SU-DHL-6 (cell line): Measurements from ENCODE around the gene RAVER2.

ENCODE experiments used
- H2AFZ ChIP-seq: fragments of 200-600 bp; sonication (generic); 2 replicates; pipeline ENCODE4 v1.6.1; 2014; ENCODE audit warnings: low read depth, mild to moderate bottlenecking, moderate library complexity, mixed read lengths, antibody characterized with exemption, low read length; ENCODE audit not compliant: severe bottlenecking
- H3F3A ChIP-seq: fragments of 200-600 bp; shearing (Covaris generic); 2 replicates; pipeline ENCODE4 v1.6.0; 2016; ENCODE audit warnings: antibody characterized with exemption, mild to moderate bottlenecking; ENCODE audit not compliant: insufficient read depth
- H3K27ac ChIP-seq: fragments of 200-600 bp; sonication (generic); 2 replicates; pipeline ENCODE4 v1.5.1; 2016; ENCODE audit warnings: low read depth, mild to moderate bottlenecking, low read length, moderate library complexity, mixed read lengths
- H3K27me3 ChIP-seq: fragments of 200-600 bp; sonication (generic), shearing (Covaris generic); 2 replicates; pipeline ENCODE4 v1.6.0; 2014; ENCODE audit warnings: mild to moderate bottlenecking, low read length
- H3K36me3 ChIP-seq: fragments of 200-600 bp; sonication (generic); 2 replicates; pipeline ENCODE4 v1.6.1; 2014; ENCODE audit warnings: mild to moderate bottlenecking, low read length, mixed read lengths
- H3K4me2 ChIP-seq: fragments of 300-600, 200-600 bp; shearing (Covaris generic), sonication (generic); 2 replicates; pipeline ENCODE4 v1.6.0; 2014; ENCODE audit warnings: low read length, low read depth, mild to moderate bottlenecking; ENCODE audit not compliant: poor library complexity, severe bottlenecking
- H3K4me3 ChIP-seq: fragments of 200-600 bp; sonication (generic); 2 replicates; pipeline ENCODE4 v1.5.1; 2014; ENCODE audit warnings: antibody characterized with exemption, low read length, mild to moderate bottlenecking, mixed read lengths; ENCODE audit not compliant: insufficient read depth, poor library complexity, severe bottlenecking
- H3K79me2 ChIP-seq: fragments of 200-600 bp; sonication (generic); 2 replicates; pipeline ENCODE4 v1.6.1; 2014; ENCODE audit warnings: mild to moderate bottlenecking, low read length, moderate library complexity; ENCODE audit not compliant: insufficient read depth
- H3K9ac ChIP-seq: fragments of 200-600 bp; sonication (generic); 2 replicates; pipeline ENCODE4 v1.7.0; 2014; ENCODE audit warnings: mild to moderate bottlenecking, low read length
- H3K9me2 ChIP-seq: fragments of 200-600 bp; sonication (generic); replicated peaks from 2 replicates; pipeline ENCODE4 v1.6.1; 2014; ENCODE audit warnings: low read length; ENCODE audit not compliant: insufficient read depth
- H3K9me3 ChIP-seq: fragments of 200-600 bp; sonication (generic); 2 replicates; pipeline ENCODE4 v1.6.1; 2014; ENCODE audit warnings: low read length, mixed read lengths; ENCODE audit not compliant: insufficient read depth
- H4K20me1 ChIP-seq: fragments of 200-600 bp; sonication (generic); 2 replicates; pipeline ENCODE4 v1.6.1; 2014; ENCODE audit warnings: low read depth, mild to moderate bottlenecking, antibody characterized with exemption, low read length, moderate library complexity, mixed read lengths
- CTCF ChIP-seq: fragments of 200-600 bp; sonication (generic); IDR thresholded peaks from one replicate; pipeline ENCODE4 v1.5.1; 2017; ENCODE audit warnings: antibody characterized with exemption, mild to moderate bottlenecking, low read length, moderate library complexity; ENCODE audit not compliant: insufficient read depth, poor library complexity, severe bottlenecking
- EZH2phosphoT487 ChIP-seq: fragments of 200-600 bp; sonication (generic), shearing (Covaris generic); conservative IDR thresholded peaks from 2 replicates; pipeline ENCODE4 v1.6.1; 2018; ENCODE audit warnings: mild to moderate bottlenecking, antibody characterized with exemption, low read length, moderate library complexity, mixed read lengths

Gene RAVER2

DNA sequence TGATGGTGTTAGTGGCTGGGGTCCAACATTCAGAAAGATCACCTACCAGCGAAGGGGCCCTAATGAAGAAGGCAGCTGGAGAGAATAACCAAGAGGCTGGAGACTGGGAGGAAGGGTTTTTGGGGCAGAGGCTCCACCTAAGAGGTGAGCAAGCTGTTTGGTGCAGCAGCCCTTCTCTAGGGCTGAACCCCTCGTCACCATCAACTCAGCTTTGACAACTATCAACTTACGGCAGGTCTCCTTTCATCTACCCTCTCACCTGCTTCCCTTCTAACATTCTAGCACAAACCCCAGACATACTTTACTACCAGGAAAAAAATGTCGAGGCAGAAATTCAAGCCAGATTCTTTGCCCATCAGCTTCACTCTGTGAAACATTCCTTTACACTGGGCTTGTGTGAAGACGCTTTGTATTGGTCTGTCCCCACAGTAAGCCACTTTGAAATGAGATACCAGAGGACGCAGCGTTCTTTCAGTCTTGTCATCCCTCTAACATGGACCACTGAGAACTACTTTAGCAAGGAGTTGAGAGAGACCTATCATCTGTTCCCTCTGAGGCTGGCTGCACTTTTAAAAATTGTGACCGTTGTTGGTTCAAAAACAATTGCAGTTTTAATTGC is 84.6 kb downstream of the RAVER2 start:
- H3K27me3 ChIP-seq = no peaks in the 10 kb centered on the region
- H3K4me2 ChIP-seq = no peak overlapping the region
- no peak overlapping the region for H3K9ac ChIP-seq
- no peaks in the 10 kb centered on the region for H4K20me1 ChIP-seq
- no peaks in the 10 kb centered on the region for H3K9me2 ChIP-seq
- no peak for TF ChIP-seq CTCF
- no peak for TF ChIP-seq EZH2phosphoT487
- H3F3A ChIP-seq = no peaks in the 10 kb centered on the region
- H3K4me3 ChIP-seq = no peak overlapping the region
- 0 out of 2 replicates have a peak, but pooled peaks cover 3% of the 10 kb centered on the region for H3K36me3 ChIP-seq
- no peaks in the 10 kb centered on the region for H3K9me3 ChIP-seq
- no peaks in the 10 kb centered on the region for H3K79me2 ChIP-seq
- H3K27ac ChIP-seq = no peak overlapping the region
- H2AFZ ChIP-seq = no peak overlapping the region

DNA sequence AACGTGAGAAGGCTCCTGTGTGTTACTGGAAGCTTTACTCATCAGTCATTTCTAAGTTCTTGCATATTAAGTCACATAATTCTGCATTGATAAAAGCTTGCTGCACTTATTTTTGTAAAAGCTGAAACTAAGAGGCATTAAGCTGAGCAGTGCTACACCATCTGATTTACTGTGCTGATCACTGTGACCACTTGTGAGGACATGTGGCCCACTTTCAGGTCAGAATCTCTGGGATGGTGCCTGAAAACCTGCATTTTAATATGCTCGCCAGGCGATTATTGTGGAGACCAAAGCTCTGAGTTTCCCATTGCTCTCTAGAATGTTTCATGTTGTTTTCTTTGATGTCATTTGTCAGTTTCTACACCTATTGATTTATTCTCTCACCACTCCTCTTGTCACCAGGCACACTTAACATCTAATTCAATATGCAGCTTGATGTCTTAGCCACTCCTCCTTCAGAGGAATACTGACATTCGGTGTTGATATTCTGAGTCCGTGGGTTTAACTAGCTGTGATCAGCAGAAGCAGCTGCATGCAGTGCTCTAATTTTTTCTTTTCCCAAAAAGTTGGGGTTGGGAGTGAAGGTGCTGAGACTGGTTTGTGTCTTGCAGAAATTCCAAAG is 85.3 kb downstream of the RAVER2 start:
- H3K27ac ChIP-seq = no peak overlapping the region
- H3K4me3 ChIP-seq = no peak overlapping the region
- H3K27me3 ChIP-seq = no peaks in the 10 kb centered on the region
- no peak overlapping the region for H3K9ac ChIP-seq
- H3K79me2 ChIP-seq = no peaks in the 10 kb centered on the region
- no peaks in the 10 kb centered on the region for H4K20me1 ChIP-seq
- 0 out of 2 replicates have a peak, but pooled peaks cover 4% of the 10 kb centered on the region for H3K36me3 ChIP-seq
- H2AFZ ChIP-seq = no peak overlapping the region
- no peaks in the 10 kb centered on the region for H3F3A ChIP-seq
- no peak overlapping the region for H3K4me2 ChIP-seq
- no peaks in the 10 kb centered on the region for H3K9me2 ChIP-seq
- H3K9me3 ChIP-seq = no peaks in the 10 kb centered on the region
- TF ChIP-seq CTCF (no peak), EZH2phosphoT487 (no peak)

GRCh38 chr1:64834734-64835133 is 89.9 kb downstream of the RAVER2 start:
- Histone ChIP-seq H3K79me2 (no peaks in the 10 kb centered on the region), H3K9me3 (no peaks in the 10 kb centered on the region), H3K27me3 (no peaks in the 10 kb centered on the region), H3K9me2 (no peaks in the 10 kb centered on the region), H3F3A (no peaks in the 10 kb centered on the region), H3K4me3 (no peak overlapping the region), H3K36me3 (0 out of 2 replicates have a peak, but pooled peaks cover 4% of the 10 kb centered on the region), H3K4me2 (no peak overlapping the region), H3K27ac (no peak overlapping the region), H3K9ac (no peak overlapping the region), H4K20me1 (no peaks in the 10 kb centered on the region), H2AFZ (no peak overlapping the region)
- TF ChIP-seq CTCF = no peak
- no peak for TF ChIP-seq EZH2phosphoT487
